ENCODE measurements around the gene FAM20B.

Gene FAM20B

DNA sequence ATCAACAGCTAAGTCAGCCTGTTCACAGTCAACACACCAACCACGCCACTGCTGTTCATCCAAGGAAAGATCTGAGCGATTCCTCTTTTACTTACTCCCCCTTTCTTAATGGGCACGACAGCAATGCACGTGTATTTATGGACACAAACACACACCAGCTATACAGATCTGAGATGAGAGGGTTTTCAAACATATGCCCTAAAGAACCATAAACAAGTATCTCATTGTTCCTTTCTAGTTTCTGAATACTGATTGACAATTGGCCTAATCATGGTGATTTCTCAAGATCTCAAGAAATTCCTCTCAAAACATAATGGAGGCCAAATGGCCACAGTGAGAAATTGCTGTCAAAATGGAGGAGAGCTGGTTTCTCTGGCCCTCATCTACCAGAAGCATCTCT, 74.2 kb downstream of the FAM20B start:
- peaks cover 18% of the 10 kb centered on the region for H3F3A ChIP-seq (ENCODE audit: control insufficient read depth, insufficient read depth)
- H3K27ac ChIP-seq (ENCODE audit: low read depth, low read length): no peak overlapping the region
- no peak for TF ChIP-seq EZH2phosphoT487 (IDR thresholded peaks at IDR 0.05; ENCODE audit: borderline replicate concordance, low read length)
- TF ChIP-seq, protein P1, sequence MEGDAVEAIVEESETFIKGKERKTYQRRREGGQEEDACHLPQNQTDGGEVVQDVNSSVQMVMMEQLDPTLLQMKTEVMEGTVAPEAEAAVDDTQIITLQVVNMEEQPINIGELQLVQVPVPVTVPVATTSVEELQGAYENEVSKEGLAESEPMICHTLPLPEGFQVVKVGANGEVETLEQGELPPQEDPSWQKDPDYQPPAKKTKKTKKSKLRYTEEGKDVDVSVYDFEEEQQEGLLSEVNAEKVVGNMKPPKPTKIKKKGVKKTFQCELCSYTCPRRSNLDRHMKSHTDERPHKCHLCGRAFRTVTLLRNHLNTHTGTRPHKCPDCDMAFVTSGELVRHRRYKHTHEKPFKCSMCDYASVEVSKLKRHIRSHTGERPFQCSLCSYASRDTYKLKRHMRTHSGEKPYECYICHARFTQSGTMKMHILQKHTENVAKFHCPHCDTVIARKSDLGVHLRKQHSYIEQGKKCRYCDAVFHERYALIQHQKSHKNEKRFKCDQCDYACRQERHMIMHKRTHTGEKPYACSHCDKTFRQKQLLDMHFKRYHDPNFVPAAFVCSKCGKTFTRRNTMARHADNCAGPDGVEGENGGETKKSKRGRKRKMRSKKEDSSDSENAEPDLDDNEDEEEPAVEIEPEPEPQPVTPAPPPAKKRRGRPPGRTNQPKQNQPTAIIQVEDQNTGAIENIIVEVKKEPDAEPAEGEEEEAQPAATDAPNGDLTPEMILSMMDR (IDR thresholded peaks at IDR 0.05; ENCODE audit: low read depth, low read length, poor library complexity, severe bottlenecking): no peak
- no peaks in the 10 kb centered on the region for H3K9me3 ChIP-seq (ENCODE audit: control insufficient read depth, insufficient read depth, low read length)
- peaks cover 30% of the 10 kb centered on the region for H3K36me3 ChIP-seq (ENCODE audit: control insufficient read depth, low read length)
- no peak overlapping the region for H3K4me2 ChIP-seq (ENCODE audit: low read length)
- H3K79me2 ChIP-seq (ENCODE audit: control insufficient read depth, low read length): no peaks in the 10 kb centered on the region
- H4K20me1 ChIP-seq (ENCODE audit: control insufficient read depth, insufficient read depth, low read depth, low read length): no peaks in the 10 kb centered on the region
- H3K4me3 ChIP-seq (ENCODE audit: low read length): no peak overlapping the region
- no peaks in the 10 kb centered on the region for H3K4me1 ChIP-seq (ENCODE audit: control insufficient read depth, low read length)
- H3K27me3 ChIP-seq (ENCODE audit: control insufficient read depth, low read length): no peaks in the 10 kb centered on the region
- H3K9me2 ChIP-seq (replicated peaks; ENCODE audit: control insufficient read depth, low read length): no peaks in the 10 kb centered on the region

DNA sequence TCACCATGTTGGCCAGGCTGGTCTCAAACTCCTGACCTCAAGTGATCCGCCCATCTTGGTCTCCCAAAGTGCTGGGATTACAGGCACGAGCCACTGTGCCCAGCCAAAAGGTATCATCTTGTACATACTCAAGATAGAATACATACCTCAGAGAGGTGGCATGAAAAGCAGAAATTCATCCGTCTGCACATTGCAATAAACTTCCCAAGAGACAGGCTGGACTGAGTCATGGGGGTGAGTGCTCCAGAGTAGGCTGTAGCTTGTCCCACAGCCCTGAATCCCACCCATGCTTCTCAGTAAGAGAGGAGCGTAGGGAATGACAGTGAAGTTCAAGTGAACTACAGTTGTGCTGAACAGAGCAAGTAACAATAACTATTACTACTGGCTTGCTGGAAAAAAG, 75.9 kb downstream of the FAM20B start:
- H3K4me3 ChIP-seq (ENCODE audit: low read length): no peak overlapping the region
- H3K36me3 ChIP-seq (ENCODE audit: control insufficient read depth, low read length): peaks cover 14% of the 10 kb centered on the region
- no peaks in the 10 kb centered on the region for H3K9me3 ChIP-seq (ENCODE audit: control insufficient read depth, insufficient read depth, low read length)
- no peaks in the 10 kb centered on the region for H3K9me2 ChIP-seq (replicated peaks; ENCODE audit: control insufficient read depth, low read length)
- TF ChIP-seq EZH2phosphoT487 (IDR thresholded peaks at IDR 0.05; ENCODE audit: borderline replicate concordance, low read length): no peak
- TF ChIP-seq, protein P1 (IDR thresholded peaks at IDR 0.05; ENCODE audit: low read depth, low read length, poor library complexity, severe bottlenecking): no peak
- no peak overlapping the region for H3K27ac ChIP-seq (ENCODE audit: low read depth, low read length)
- no peaks in the 10 kb centered on the region for H4K20me1 ChIP-seq (ENCODE audit: control insufficient read depth, insufficient read depth, low read depth, low read length)
- H3K4me2 ChIP-seq (ENCODE audit: low read length): no peak overlapping the region
- H3K4me1 ChIP-seq (ENCODE audit: control insufficient read depth, low read length): no peaks in the 10 kb centered on the region
- H3F3A ChIP-seq (ENCODE audit: control insufficient read depth, insufficient read depth): peaks cover 13% of the 10 kb centered on the region
- no peaks in the 10 kb centered on the region for H3K27me3 ChIP-seq (ENCODE audit: control insufficient read depth, low read length)
- no peaks in the 10 kb centered on the region for H3K79me2 ChIP-seq (ENCODE audit: control insufficient read depth, low read length)

DNA sequence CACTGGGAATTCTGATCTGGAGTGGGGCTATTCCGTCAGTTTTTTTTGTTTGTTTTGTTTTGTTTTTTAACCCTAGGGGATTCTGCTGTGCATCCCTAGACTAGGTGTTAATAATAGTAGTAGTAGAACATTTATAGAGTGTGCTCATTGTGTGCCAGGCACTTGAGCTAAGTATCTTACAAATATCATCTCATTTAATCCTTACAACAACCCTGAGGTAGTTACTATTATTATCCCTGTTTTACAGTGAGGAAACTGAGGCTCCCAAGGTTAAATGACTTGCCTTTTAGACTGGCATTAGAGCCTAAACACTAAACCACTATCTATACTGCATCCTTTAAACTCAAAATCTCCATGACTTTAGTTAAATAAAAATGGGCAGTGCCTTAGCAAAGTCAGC, 78.3 kb downstream of the FAM20B start:
- no peak overlapping the region for H3K27ac ChIP-seq (ENCODE audit: low read depth, low read length)
- peaks cover 6% of the 10 kb centered on the region; the same call in 1 of the 2 replicates for H3K4me1 ChIP-seq (ENCODE audit: control insufficient read depth, low read length)
- H3K4me3 ChIP-seq (ENCODE audit: low read length): no peak overlapping the region
- H3F3A ChIP-seq (ENCODE audit: control insufficient read depth, insufficient read depth): no peaks in the 10 kb centered on the region
- H3K79me2 ChIP-seq (ENCODE audit: control insufficient read depth, low read length): no peaks in the 10 kb centered on the region
- H3K4me2 ChIP-seq (ENCODE audit: low read length): no peak overlapping the region
- H3K9me2 ChIP-seq (replicated peaks; ENCODE audit: control insufficient read depth, low read length): no peaks in the 10 kb centered on the region
- H3K27me3 ChIP-seq (ENCODE audit: control insufficient read depth, low read length): no peaks in the 10 kb centered on the region
- H3K9me3 ChIP-seq (ENCODE audit: control insufficient read depth, insufficient read depth, low read length): no peaks in the 10 kb centered on the region
- H3K36me3 ChIP-seq (ENCODE audit: control insufficient read depth, low read length): peaks cover 11% of the 10 kb centered on the region; the same call in 1 of the 2 replicates
- H4K20me1 ChIP-seq (ENCODE audit: control insufficient read depth, insufficient read depth, low read depth, low read length): no peaks in the 10 kb centered on the region
- TF ChIP-seq, protein P1 (IDR thresholded peaks at IDR 0.05; ENCODE audit: low read depth, low read length, poor library complexity, severe bottlenecking): no peak
- TF ChIP-seq EZH2phosphoT487 (IDR thresholded peaks at IDR 0.05; ENCODE audit: borderline replicate concordance, low read length): no peak

Measured in DOHH2 (cell line).